Mammary epithelial cell (primary cell): ENCODE results near the gene SNX33.

Experiments
- CTCF ChIP-seq, 2 donors: IDR thresholded peaks in 1 of 2; conservative IDR thresholded peaks in 1 of 2; 2 replicates each; pipeline ENCODE4 v1.5.1; 2011 to 2012; ENCODE audit warnings: inconsistent platforms in 2 of 2, low read length in 2 of 2, mild to moderate bottlenecking in 2 of 2, control low read depth in 1 of 2, low read depth in 1 of 2; ENCODE audit not compliant: insufficient read depth in 1 of 2; ENCODE audit errors: extremely low read depth in 1 of 2
- EZH2 ChIP-seq: IDR thresholded peaks from 2 replicates; pipeline ENCODE4 v1.6.1; 2012; ENCODE audit warnings: low read length, inconsistent platforms, borderline replicate concordance

- TF ChIP-seq CTCF (conservative IDR thresholded peaks at IDR 0.05 in 1 of 2, IDR thresholded peaks at IDR 0.05 in 1 of 2; ENCODE audit: extremely low read depth in 1 of 2, insufficient read depth in 1 of 2, low read depth in 1 of 2, low read length in 2 of 2) (no peak), EZH2 (no peak)
Observed at GRCh38 chr15:75631935-75632334, 15.8 kb upstream of the SNX33 start.
